COLO668 (cell line): Measurements from ENCODE around the gene ATF7.
"Not testable (repeated sequence)": the region's sequence is repeated elsewhere in the genome, so short reads cannot be mapped to it uniquely, and the experiment has no call there.

Experiments used
- DNase-seq: peaks from one replicate; lab custom pipeline; 2025; ENCODE audit not compliant: unreplicated experiment; lab: John Stamatoyannopoulos, UW

The ATF7 gene

DNA sequence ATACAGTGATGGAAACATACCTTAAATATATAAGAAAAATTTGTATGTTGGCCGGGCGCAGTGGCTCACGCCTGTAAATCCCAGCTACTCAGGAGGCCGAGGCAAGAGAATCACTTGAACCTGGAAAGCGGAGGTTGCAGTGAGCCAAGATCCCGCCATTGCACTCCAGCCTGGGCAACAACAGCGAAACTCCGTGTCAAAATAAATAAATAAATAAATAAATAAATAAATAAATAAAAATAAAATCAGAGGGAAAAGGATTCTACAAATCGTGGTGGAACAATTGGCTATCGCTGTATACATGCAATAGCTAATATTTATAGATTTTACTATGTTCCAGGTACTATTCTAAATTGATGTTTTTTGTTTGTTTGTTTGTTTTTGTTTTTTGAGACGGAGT is 1.7 kb upstream of the ATF7 start:
- no peak for DNase-seq

DNA sequence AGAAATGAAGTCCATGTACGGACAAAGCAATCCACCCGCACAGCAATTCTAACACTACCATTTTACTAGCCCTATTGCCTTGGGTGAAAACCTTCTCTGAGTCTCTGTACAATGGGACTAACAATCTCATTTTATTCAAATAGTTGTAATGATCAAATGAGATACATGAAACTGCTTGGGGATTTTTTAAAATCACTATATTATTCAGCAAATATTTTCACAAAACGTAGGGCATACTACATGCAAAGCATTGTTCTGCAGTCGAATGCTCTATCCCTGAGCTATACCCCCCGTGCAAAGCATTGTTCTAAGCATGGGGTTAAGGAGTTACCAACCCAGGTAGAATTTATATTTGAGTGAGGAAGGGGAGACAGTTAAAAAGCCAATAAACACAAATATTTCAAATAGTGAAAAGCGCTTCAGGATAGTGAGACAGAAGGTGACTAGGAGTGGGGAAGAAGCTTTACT is 554 bp upstream of the ATF7 start:
- DNase-seq, result no peak

DNA sequence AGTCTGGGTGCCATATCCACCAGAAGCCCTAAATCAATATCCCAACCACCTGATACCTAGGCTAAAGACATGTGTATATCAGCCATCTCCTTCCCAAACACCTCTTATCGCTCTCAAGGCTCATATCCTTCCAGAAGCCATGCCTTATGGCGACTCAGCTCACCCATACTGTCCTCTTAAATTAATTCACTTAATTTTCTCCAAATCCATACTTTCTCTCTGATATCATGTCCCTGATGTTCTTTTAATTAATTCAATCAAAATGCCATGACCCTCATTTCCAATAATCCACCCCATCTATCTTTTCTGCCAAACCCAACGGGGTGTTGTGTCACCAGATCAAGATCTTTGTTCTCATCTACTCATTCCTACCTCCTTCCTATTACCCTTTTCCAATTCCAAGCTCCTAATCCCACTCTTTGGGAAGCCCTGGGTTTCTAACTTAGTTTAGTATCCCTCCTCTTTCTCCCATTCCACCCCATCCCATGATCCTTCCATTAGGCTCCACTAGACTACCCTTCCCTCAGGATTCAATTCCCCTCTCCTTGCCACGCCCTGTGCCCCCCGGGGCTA is 723 bp downstream of the ATF7 start:
- DNase-seq, result no peak

DNA sequence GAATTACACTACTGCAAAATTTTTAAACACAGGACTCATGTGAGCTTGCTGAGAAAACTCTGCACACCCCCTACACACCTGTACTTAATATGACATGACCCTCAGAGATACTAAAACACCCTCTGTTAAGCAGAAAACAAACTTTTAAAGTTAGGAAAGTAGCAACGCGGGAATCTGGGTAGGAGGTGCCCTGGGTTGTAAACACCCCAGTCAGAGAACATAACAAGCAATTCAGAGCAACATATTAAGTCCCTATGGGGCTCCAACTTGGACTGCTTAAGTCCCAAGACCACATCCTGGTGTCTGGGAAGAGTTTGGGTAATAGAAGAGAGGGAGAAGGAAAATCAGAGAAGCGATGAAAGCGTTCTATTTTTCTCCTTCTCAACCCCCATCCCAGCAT is 1.2 kb downstream of the ATF7 start:
- no peak for DNase-seq

DNA sequence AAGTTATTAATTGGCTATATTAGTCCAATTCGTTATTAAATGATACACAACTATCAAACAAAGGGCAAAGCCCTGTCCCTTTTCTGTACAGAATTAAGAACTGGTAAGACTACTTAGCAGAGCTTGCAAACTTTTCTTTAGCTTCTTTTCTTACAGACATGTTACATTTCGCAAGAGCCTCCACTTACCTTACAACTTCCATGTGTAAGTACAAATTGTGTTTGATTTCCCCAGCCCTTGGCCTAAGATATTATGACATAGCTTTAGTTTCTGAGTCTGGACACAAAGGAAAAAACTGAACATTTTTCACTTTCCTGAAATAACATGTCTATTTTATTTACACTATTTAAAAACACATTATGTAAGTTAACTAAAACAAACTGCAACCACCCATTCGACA is 1.7 kb downstream of the ATF7 start:
- DNase-seq, result no peak

DNA sequence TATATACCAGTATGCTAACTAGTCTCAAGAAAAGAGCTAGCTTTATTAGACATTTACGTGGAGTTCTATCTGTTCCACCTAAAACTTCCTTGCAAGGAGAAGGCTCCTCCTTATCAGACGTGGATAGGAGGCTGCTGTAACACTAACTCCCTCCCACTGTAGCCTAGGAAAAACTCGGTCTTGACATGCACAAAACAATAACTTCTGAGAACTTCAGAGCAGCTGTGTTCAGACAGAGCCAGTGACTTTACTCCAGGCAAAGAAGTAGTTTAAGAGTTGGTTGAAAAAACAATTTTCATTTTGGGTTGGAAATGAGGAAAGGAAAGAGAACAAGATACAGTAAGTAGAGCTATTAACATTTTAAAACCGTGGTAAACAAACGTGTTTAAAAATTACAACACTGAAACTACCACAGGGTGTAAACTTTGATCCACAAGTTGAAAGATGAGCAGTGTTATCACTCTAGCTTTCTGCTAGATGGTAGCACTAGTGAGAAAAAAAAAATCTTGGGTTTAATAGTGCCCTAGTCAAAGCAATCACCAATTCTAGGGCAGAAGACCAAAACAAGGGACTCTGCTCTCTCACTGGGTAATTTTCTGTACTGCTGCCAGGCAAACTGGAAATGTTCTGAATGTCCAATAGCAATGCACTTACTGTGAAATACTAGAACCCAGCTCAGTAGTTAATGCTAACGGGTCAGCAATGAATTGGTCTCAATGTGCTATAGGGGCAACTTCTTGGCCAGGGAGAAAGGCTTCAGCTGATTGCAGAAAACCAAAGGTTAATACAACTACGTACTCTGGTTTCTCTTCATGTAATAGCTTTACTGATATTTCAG is 2.4 kb downstream of the ATF7 start:
- DNase-seq, result no peak

DNA sequence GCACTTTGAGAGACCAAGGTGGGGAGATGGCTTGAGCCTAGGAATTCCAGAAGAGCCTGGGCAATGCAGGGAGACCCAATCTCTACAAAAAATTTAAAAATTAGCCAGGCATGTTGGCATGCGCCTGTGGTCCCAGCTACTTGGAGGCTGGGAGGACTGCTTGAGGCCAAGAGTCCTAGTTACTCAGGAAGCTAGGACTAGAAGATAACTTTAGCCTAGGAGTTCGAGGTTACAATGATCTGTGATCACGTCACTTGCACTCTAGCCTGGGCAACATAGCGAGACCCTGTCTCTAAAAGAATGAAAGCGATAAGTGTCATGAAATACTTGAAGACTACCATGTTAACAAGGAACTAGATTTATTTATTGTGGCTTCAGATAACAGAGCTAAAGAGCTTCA is 3.5 kb downstream of the ATF7 start:
- DNase-seq, result no peak

DNA sequence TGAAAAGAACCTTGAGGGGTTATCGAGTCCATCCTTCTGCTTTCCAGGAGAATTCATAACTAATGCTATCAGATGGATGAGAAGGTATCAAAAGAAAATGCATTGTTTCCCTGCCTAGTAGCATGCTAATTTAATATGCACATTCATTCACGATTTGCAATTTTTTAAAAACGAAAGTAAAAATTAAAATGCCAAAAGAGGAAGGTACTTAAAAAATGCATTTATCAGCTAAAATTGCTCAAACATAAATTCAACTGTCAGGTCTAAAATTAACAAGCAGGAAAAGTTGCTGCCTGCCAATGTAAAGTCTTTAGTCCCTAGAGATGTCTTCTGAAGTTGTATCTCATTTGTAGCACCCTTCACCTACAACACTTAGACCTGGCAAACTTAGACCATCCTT is 7.9 kb downstream of the ATF7 start:
- DNase-seq, result no peak

DNA sequence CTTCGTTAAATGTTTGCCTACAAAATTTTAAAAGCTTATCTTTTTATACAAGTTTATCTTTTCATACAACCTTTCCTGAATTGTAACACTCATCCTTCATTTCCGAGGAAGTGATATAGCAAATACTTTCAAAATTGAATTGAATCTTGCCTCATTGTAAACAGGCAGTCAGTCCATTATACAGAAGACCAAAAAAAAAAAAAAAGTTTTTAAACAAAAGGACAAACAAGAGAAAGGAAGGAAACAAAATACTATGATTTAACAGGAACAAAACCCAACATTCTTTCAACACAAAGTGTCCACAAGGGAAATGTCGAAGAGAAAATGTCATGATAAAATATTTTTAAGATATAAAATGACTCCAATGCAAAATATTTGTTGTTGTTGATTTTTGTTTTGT is 8.5 kb downstream of the ATF7 start:
- no peak for DNase-seq

DNA sequence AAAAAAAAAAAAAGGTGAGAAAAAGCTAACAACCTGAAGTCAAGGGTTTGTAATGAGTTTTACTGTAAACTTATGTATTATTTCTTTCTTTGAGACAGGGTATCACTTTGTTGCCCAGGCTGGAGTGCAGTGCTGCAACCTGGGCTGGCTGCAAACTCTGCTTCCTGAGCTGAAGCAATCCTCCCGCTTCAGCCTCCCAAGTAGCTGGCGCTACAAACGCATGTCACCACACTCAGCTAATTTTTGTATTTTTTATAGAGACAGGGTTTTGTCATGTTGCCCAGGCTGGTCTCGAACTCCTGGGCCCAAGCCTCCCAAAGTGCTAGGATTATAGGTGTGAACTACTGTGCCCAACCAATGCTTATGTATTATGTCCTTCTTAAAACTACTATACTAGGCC is 9.2 kb downstream of the ATF7 start:
- no peak for DNase-seq

DNA sequence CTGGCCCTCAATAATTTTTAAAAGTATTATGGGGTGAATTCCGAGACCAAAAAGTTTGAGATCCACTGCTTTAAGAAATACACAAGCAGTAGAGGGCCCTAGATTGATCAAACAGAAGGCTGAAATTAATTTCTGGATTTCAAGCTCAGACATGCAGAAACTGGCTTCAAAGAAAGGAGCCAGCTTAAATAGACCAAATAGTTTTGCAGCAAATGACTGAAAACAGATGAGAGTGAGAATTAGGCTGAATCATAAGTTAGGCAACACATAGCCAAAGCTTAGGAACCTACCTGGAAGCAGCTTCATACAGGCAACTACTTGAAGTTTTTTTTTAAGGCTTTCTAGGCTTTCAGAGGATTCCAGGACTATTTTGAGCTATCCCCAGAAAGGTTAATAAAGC is 12.4 kb downstream of the ATF7 start:
- no peak for DNase-seq

DNA sequence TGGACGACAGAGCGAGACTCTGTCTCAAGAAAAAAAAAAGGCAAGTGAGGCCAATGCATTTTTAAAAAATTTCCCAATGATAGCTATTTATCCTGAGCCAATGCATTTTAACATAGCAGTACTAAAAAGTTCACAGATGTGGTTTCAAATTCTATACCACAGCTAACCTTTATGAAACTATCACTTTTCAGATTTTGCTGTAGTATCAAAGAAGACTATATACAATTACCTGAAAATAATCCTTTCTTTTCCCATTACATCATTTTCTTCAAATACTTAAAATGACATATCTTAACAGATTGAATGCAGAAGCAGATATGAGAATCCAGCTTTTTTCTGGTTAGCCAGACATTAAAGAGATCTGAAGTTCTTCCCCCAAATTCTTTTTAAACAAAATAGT is 13.2 kb downstream of the ATF7 start:
- DNase-seq, result no peak

DNA sequence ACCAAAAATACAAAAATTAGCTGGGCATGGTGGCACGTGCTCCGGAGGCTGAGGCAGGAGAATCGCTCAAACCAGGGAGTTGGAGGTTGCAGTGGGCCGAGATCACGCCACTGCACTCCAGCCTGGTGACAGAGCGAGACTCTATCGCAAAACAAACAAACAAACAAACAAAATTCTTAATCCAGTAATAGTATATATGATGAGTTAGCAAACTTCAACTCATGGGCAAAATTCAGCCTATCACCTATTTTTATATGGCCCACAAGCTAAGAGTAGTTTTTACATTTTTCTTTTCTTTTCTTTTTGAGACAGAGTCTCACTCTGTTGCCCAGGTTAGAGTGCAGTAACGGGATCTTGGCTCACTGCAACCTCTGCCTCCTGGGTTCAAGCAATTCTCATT is 14.9 kb downstream of the ATF7 start:
- DNase-seq, result no peak

DNA sequence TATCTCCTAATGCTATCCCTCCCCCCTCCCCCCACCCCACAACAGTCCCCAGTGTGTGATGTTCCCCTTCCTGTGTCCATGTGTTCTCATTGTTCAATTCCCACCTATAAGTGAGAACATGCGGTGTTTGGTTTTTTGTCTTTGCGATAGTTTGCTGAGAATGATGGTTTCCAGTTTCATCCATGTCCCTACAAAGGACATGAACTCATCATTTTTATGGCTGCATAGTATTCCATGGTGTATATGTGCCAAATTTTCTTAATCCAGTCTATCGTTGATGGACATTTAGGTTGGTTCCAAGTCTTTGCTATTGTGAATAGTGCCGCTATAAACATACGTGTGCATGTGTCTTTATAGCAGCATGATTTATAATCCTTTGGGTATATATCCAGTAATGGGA is 19.5 kb downstream of the ATF7 start:
- DNase-seq, result not testable (repeated sequence)

DNA sequence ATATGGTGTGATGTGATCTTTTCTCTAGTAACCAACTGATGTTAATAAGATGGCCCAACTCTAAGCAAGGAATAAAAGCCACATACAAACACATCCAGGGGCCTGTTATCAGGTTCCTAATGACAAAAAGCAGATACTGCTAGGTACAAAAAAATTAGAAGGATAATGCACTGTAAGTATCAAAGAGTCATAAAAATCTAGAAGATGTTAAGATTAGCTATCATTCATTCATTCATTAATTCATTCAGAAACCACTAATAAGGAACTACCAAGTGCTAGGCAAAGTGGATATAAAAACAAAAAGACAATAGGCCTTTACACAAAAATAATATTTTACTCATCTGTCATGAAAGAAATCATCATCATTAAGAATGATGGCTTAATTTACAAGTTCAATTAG is 21.6 kb downstream of the ATF7 start:
- DNase-seq, result no peak

DNA sequence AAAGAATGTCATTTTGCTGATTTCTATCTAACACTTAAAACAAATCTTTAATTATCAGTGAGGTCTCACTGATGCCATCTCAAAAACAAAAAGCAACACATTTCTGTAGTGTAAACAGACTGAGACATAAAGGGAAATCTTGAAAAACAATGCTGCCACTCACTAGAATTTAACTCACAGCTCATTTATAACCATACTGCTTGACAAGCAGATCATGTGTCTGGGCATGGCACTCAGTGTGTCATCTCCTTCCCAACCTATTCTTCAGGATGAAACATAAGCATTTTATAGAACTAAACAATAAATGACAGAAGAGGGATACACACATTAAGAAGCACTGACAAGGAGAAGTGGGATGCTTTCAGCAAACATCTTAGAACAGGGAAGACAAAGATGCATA is 22.4 kb downstream of the ATF7 start:
- DNase-seq, result no peak

DNA sequence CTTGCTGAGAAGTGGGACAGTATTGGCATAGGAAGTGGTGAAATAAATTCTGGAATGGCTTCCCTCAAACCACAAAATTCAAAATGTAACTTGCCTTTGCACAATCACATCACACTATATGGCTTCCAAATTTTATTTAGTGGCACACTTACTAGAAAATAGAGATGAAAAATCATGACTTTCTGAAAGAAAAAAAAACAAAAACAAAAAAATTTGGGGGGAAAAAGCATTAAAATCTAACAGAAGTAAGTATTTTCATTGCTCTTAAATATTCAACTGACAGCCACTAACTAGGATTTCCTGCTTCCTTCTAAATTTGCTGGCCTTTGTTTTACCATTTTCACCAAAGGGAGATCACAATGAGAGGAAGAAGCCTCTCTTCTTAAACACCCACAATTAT is 23.0 kb downstream of the ATF7 start:
- no peak for DNase-seq

DNA sequence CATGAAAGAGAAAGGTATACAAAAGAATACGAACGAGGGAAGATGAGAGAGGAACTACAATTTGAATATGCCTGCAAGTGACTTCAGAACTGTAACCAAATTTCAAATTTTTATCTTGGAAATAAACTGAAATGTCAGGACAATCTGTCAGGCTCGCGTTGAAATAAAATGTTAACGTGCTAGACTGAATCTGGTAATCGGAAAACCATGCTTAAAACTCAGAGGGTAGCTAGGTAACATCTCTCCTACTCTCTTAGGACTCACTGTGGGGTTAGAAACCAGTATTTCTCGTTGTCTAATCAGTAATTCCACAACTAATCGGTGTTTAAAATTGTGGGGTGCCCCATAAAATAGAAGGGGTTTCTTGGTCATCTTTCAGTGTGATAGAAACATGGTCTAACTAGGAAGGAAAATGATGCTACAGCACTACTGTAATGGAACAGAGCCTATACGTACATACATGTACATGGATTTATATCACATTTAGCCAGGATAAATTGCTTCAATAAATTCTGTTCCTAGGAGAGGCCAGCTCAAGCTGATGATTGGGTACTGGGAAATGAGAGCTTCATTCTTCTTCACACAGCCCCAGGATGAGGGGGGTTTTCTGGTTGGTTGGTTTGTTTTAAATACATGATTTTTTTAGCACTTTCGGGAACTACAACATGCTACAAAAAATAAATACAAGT is 23.9 kb downstream of the ATF7 start:
- DNase-seq, result no peak

DNA sequence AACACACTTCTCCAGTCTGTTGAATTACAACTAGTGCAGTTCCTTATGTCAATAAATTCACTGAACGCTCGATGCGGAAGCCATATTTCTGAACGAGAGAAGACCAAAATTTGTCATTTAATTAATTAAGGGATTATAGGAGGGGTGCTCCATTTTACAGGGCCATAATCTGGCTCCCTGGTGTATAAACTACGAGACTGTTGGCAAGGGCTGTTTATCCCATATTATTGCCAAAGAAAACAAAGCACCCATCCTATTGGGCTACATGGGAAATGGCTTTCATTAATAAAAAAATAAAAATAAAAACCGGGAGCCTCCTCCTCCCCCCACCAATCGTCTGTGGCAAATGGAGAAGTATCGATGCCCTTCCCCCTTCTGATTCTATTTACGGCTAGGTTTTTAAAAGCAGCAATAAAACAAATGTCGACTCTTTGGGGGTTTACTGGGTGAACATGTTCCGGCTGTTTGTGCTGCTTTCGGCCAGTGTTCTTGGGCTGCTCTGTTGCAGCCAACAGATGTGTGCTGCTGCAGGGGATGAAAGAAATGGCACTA is 24.8 kb downstream of the ATF7 start:
- no peak for DNase-seq

DNA sequence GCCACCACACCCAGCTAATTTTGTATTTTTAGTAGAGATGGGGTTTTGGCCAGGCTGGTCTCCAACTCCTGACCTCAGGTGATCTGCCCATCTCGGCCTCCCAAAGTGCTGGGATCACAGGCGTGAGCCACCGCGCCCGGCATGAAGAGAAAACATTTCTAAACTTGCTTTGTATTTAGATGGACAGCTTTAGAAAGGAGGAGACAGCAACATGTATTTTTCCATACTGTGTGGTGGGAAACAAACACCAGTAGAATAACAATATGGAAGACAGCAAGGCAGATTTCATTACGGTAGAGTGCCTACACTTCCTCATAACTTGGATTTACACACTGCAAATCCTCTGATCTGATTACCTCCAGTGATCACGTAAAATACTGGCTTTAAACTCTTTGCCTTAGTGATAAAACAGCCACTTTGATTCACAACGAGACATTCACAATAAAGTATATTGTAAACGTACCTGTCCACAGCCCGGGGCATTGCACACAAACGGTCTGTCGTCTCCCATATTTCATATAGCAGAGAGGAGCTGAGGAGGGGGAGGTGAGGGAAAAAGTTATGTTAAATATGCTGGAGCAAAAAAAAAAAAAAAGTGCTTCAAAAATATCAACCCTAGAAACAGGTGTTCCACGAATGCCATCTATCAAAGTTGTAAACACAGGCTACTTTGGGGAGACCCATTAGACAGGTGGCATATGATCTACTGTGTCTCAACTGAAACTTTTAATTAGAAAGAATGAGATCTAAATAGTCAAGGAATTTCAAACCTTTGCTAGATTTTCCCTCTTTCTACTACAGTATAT is 25.5 kb downstream of the ATF7 start:
- DNase-seq, result no peak

DNA sequence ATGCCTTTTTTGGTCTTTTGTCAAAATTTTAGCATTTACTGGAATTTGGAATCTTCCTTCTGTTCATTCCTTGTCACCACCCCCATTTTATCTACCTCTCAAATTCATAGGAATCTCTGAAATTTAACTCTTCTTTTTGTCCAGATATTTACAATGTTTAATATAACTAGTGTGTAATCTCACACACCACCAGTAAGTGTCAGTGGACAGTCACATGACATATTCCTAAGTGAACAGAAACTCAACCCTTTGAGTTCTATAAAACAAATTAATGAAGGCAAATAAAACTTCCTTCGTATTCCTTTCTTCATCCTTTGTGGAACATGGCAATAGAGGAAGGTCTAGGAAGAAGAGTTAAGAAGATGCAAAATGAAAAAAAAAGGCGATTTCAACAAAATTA is 26.6 kb downstream of the ATF7 start:
- no peak for DNase-seq
